Measurements from ENCODE around the gene ZNF226.
"Not testable (repeated sequence)": the region's sequence is repeated elsewhere in the genome, so short reads cannot be mapped to it uniquely, and the experiment has no call there.

Gene ZNF226

GRCh38 chr19:44164673-44165512 is at the start of gene ZNF226:
Gene ZNF226 (plus strand): TSS chr19:44165100. CDS start chr19:44170081, 4,981 bp downstream.
- peaks cover 7% of the 10 kb centered on the region for H3K4me1 ChIP-seq (ENCODE audit: insufficient read depth, low read length)
- peaks cover 31% of the 10 kb centered on the region for H3K36me3 ChIP-seq (ENCODE audit: insufficient read depth, low read length)
- peaks cover 7% of the 10 kb centered on the region for H3K9me3 ChIP-seq (ENCODE audit: low read length)

GRCh38 chr19:44121162-44121561 is 43.7 kb upstream of the ZNF226 start:
- H3K9me3 ChIP-seq (ENCODE audit: low read length) = peaks cover 12% of the 10 kb centered on the region
- H3K9ac ChIP-seq (ENCODE audit: low read length); H3K4me1 ChIP-seq (ENCODE audit: insufficient read depth, low read length); H3K4me3 ChIP-seq (ENCODE audit: low read depth in 1 of 2, low read length in 2 of 2); H3K27ac ChIP-seq (ENCODE audit: low read depth, low read length); H3K27me3 ChIP-seq (ENCODE audit: control insufficient read depth in 1 of 2, insufficient read depth in 2 of 2, low read length in 2 of 2): not testable (repeated sequence)
- H3K36me3 ChIP-seq (ENCODE audit: insufficient read depth, low read length) = peaks cover 52% of the 10 kb centered on the region

More at GRCh38 chr19:44164673-44165512, at the start of gene ZNF226:
- H3K27ac ChIP-seq (ENCODE audit: low read depth, low read length) = peak within 1 kb of the TSS; percentile 80
- H3K9ac ChIP-seq (ENCODE audit: low read length) = peak within 1 kb of the TSS; percentile 62
- H3K4me3 ChIP-seq (ENCODE audit: low read depth in 1 of 2, low read length in 2 of 2) = peak within 1 kb of the TSS; percentile 69 to 79
- H3K27me3 ChIP-seq (ENCODE audit: control insufficient read depth in 1 of 2, insufficient read depth in 2 of 2, low read length in 2 of 2) = no peaks in the 10 kb centered on the region

DNA sequence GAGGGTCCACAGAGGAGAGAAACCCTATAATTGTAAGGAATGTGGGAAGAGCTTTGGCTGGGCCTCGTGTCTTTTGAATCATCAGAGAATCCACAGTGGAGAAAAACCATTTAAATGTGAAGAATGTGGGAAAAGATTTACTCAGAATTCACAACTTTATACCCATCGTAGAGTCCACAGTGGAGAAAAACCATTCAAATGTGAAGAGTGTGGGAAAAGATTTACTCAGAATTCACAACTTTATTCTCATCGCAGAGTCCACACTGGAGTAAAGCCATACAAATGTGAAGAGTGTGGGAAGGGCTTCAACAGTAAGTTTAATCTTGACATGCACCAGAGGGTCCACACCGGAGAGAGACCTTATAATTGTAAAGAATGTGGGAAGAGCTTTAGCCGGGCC is 32.9 kb upstream of the ZNF226 start:
- no peak overlapping the region for H3K9ac ChIP-seq (ENCODE audit: low read length)
- H3K27me3 ChIP-seq (ENCODE audit: control insufficient read depth in 1 of 2, insufficient read depth in 2 of 2, low read length in 2 of 2) = no peaks in the 10 kb centered on the region
- H3K9me3 ChIP-seq (ENCODE audit: low read length) = peaks cover 42% of the 10 kb centered on the region
- peak overlapping the region in 1 of 2 donors; percentile 25 for H3K4me3 ChIP-seq (ENCODE audit: low read depth in 1 of 2, low read length in 2 of 2)
- H3K27ac ChIP-seq (ENCODE audit: low read depth, low read length) = no peak overlapping the region
- peaks cover 39% of the 10 kb centered on the region for H3K36me3 ChIP-seq (ENCODE audit: insufficient read depth, low read length)
- H3K4me1 ChIP-seq (ENCODE audit: insufficient read depth, low read length) = no peaks in the 10 kb centered on the region

GRCh38 chr19:44141191-44142058 is 23.5 kb upstream of the ZNF226 start, which contains the start of gene ZNF234:
Gene ZNF234 (plus strand): TSS chr19:44141554. CDS start chr19:44144633, 3,079 bp downstream.
- Histone ChIP-seq H3K9ac (ENCODE audit: low read length) (peak within 1 kb of the TSS; percentile 63), H3K36me3 (ENCODE audit: insufficient read depth, low read length) (peaks cover 18% of the 10 kb centered on the region)

GRCh38 chr19:44142059-44142433 is 22.9 kb upstream of the ZNF226 start:
- Histone ChIP-seq H3K36me3 (ENCODE audit: insufficient read depth, low read length) (peaks cover 18% of the 10 kb centered on the region), H3K9me3 (ENCODE audit: low read length) (no peaks in the 10 kb centered on the region), H3K4me3 (ENCODE audit: low read depth in 1 of 2, low read length in 2 of 2) (peak overlapping the region; percentile 80 to 94), H3K9ac (ENCODE audit: low read length) (peak overlapping the region; percentile 63), H3K27ac (ENCODE audit: low read depth, low read length) (peak overlapping the region; percentile 78), H3K27me3 (ENCODE audit: control insufficient read depth in 1 of 2, insufficient read depth in 2 of 2, low read length in 2 of 2) (no peaks in the 10 kb centered on the region), H3K4me1 (ENCODE audit: insufficient read depth, low read length) (peaks cover 14% of the 10 kb centered on the region)

More at GRCh38 chr19:44141191-44142058, 23.5 kb upstream of the ZNF226 start, which contains the start of gene ZNF234:
- peaks cover 14% of the 10 kb centered on the region for H3K4me1 ChIP-seq (ENCODE audit: insufficient read depth, low read length)
- peak within 1 kb of the TSS; percentile 78 for H3K27ac ChIP-seq (ENCODE audit: low read depth, low read length)
- H3K27me3 ChIP-seq (ENCODE audit: control insufficient read depth in 1 of 2, insufficient read depth in 2 of 2, low read length in 2 of 2) = no peaks in the 10 kb centered on the region
- H3K9me3 ChIP-seq (ENCODE audit: low read length) = no peaks in the 10 kb centered on the region
- peak within 1 kb of the TSS; percentile 80 to 94 for H3K4me3 ChIP-seq (ENCODE audit: low read depth in 1 of 2, low read length in 2 of 2)

DNA sequence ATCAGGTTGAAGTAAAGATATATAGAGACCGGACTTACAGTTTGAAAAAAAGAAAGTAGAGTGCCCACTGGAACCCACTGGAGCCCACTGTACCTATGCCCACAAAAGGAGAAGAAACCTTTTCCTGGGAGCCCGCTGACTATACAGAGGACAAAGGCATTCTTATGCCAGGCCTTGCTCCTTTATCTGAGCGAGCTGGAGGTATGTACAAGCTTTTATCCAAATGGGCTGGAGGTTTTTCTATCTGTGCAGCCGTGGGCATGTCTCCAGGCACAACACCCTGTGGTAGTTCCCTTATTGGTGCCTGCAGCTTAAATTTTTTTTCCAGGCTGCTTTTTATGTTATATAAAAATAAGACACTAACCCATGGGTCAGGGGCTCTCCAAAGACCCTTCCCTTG is 15.1 kb upstream of the ZNF226 start:
- Histone ChIP-seq H3K27ac (ENCODE audit: low read depth, low read length) (no peak overlapping the region), H3K4me3 (ENCODE audit: low read depth in 1 of 2, low read length in 2 of 2) (peak overlapping the region in 1 of 2 donors; percentile 27), H3K9me3 (ENCODE audit: low read length) (peaks cover 42% of the 10 kb centered on the region), H3K27me3 (ENCODE audit: control insufficient read depth in 1 of 2, insufficient read depth in 2 of 2, low read length in 2 of 2) (no peaks in the 10 kb centered on the region), H3K9ac (ENCODE audit: low read length) (no peak overlapping the region), H3K4me1 (ENCODE audit: insufficient read depth, low read length) (no peaks in the 10 kb centered on the region), H3K36me3 (ENCODE audit: insufficient read depth, low read length) (peaks cover 76% of the 10 kb centered on the region)

DNA sequence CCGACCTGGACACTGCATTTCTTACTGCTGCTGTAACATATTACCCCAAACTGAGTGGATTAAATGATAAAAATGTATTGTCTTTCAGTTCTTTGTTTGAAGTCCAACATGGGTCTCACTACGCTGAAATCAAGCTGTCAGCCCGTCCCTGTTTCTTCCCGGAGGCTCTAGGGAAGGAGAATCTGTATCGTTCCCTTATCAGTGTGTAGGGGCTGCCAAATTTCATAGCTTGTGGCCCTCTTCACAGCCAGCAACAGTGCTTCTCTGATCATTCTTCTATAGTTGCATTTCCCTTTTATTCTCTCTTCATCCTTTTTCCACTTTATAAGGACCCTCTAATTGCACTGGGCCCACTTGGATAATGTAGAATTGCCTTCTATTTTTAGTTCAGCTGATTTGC is 13.4 kb upstream of the ZNF226 start:
- peaks cover 49% of the 10 kb centered on the region for H3K9me3 ChIP-seq (ENCODE audit: low read length)
- no peaks in the 10 kb centered on the region for H3K27me3 ChIP-seq (ENCODE audit: control insufficient read depth in 1 of 2, insufficient read depth in 2 of 2, low read length in 2 of 2)
- no peak overlapping the region for H3K9ac ChIP-seq (ENCODE audit: low read length)
- no peaks in the 10 kb centered on the region for H3K4me1 ChIP-seq (ENCODE audit: insufficient read depth, low read length)
- H3K36me3 ChIP-seq (ENCODE audit: insufficient read depth, low read length) = peaks cover 70% of the 10 kb centered on the region
- H3K27ac ChIP-seq (ENCODE audit: low read depth, low read length) = no peak overlapping the region
- H3K4me3 ChIP-seq (ENCODE audit: low read depth in 1 of 2, low read length in 2 of 2) = peak overlapping the region in 1 of 2 donors; percentile 7

DNA sequence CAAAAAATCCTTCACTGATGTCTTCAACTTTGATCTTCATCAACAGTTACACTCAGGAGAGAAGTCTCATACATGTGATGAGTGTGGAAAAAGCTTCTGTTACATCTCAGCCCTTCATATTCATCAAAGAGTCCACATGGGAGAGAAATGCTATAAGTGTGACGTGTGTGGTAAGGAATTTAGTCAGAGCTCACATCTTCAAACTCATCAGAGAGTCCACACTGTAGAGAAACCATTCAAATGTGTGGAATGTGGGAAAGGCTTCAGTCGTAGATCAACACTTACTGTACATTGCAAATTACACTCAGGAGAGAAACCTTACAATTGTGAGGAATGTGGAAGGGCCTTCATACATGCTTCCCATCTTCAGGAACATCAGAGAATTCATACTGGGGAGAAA is 8.4 kb upstream of the ZNF226 start:
- H3K27ac ChIP-seq (ENCODE audit: low read depth, low read length) = no peak overlapping the region
- H3K9ac ChIP-seq (ENCODE audit: low read length) = no peak overlapping the region
- H3K9me3 ChIP-seq (ENCODE audit: low read length) = peaks cover 57% of the 10 kb centered on the region
- H3K4me1 ChIP-seq (ENCODE audit: insufficient read depth, low read length) = no peaks in the 10 kb centered on the region
- H3K36me3 ChIP-seq (ENCODE audit: insufficient read depth, low read length) = peaks cover 47% of the 10 kb centered on the region
- no peaks in the 10 kb centered on the region for H3K27me3 ChIP-seq (ENCODE audit: control insufficient read depth in 1 of 2, insufficient read depth in 2 of 2, low read length in 2 of 2)
- H3K4me3 ChIP-seq (ENCODE audit: low read depth in 1 of 2, low read length in 2 of 2) = peak overlapping the region; percentile 1 to 12

DNA sequence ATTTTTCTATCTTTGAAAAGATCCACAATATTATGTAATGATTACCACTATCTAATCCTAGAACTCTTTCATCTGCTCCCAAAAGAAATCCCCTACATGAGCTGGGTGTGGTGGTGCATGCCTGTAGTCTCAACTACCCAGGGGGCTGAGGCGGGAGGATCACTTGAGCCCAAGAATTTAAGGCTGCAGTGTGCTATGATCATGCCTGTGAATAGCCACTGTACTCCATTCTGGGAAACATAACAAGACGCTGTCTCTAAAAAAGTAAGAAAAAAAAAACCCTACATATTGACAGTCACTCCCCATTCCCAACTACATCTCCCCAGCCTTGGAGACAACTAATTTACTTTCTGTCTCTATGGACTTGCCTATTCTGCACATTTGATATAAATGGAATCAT is 1.1 kb upstream of the ZNF226 start:
- Histone ChIP-seq H3K27me3 (ENCODE audit: control insufficient read depth in 1 of 2, insufficient read depth in 2 of 2, low read length in 2 of 2) (no peaks in the 10 kb centered on the region), H3K9me3 (ENCODE audit: low read length) (peaks cover 15% of the 10 kb centered on the region), H3K4me1 (ENCODE audit: insufficient read depth, low read length) (peaks cover 7% of the 10 kb centered on the region), H3K4me3 (ENCODE audit: low read depth in 1 of 2, low read length in 2 of 2) (no peak overlapping the region), H3K27ac (ENCODE audit: low read depth, low read length) (no peak overlapping the region), H3K9ac (ENCODE audit: low read length) (no peak overlapping the region), H3K36me3 (ENCODE audit: insufficient read depth, low read length) (peaks cover 21% of the 10 kb centered on the region)

DNA sequence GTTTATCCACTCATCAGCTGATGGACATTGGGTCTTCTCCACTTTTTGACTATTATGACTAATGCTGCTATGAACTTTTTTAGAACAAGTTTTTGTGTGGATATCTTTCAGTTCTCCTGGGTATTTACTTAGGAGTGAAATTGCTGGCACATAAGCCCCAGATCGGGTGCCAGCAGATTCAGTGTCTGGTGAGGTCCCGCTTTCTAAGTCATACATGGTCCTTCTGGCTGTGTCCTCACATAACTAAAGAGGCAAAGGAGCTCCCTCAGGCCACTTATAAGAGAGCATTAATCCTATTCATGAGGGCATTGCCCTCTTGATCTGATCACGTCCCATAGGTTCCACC is 600 bp upstream of the ZNF226 start:
- Histone ChIP-seq H3K27me3 (ENCODE audit: control insufficient read depth in 1 of 2, insufficient read depth in 2 of 2, low read length in 2 of 2) (no peaks in the 10 kb centered on the region), H3K27ac (ENCODE audit: low read depth, low read length) (peak overlapping the region; percentile 80), H3K4me3 (ENCODE audit: low read depth in 1 of 2, low read length in 2 of 2) (peak overlapping the region; percentile 69 to 79), H3K4me1 (ENCODE audit: insufficient read depth, low read length) (peaks cover 7% of the 10 kb centered on the region), H3K9ac (ENCODE audit: low read length) (no peak overlapping the region), H3K36me3 (ENCODE audit: insufficient read depth, low read length) (peaks cover 25% of the 10 kb centered on the region), H3K9me3 (ENCODE audit: low read length) (peaks cover 10% of the 10 kb centered on the region)

DNA sequence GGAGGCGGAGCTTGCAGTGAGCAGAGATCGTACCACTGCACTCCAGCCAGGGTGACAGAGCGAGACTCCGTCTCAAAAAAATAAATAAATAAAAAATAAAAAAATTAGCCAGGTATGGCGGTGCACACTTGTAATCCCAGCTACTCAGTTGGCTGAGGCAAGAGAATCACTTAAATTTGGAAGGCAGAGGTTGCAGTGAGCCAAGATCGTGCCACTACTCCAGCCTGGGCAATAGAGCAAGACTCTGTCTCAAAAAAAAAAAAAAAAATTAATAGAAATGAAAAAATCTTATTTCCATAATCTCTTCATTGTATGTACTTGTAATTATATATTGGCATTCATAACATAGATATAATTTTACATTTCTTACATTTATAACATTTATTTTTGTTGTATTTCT is 5.8 kb downstream of the ZNF226 start:
- not testable (repeated sequence) for H3K27ac ChIP-seq (ENCODE audit: low read depth, low read length); H3K9ac ChIP-seq (ENCODE audit: low read length); H3K4me1 ChIP-seq (ENCODE audit: insufficient read depth, low read length); H3K4me3 ChIP-seq (ENCODE audit: low read depth in 1 of 2, low read length in 2 of 2); H3K27me3 ChIP-seq (ENCODE audit: control insufficient read depth in 1 of 2, insufficient read depth in 2 of 2, low read length in 2 of 2)
- H3K9me3 ChIP-seq (ENCODE audit: low read length) = peaks cover 50% of the 10 kb centered on the region
- peaks cover 82% of the 10 kb centered on the region for H3K36me3 ChIP-seq (ENCODE audit: insufficient read depth, low read length)
